GM20000 (cell line): Measurements from ENCODE around the gene NAT8L.

Experiments used
- DNase-seq: peaks from one replicate; pipeline ENCODE4 v3.0.0; 2012; ENCODE audit warnings: low spot score
- CTCF ChIP-seq: IDR thresholded peaks from 2 replicates; pipeline ENCODE4 v1.5.1; 2012; ENCODE audit warnings: mild to moderate bottlenecking, control low read depth; ENCODE audit errors: extremely low read depth, missing control alignments

NAT8L gene

DNA sequence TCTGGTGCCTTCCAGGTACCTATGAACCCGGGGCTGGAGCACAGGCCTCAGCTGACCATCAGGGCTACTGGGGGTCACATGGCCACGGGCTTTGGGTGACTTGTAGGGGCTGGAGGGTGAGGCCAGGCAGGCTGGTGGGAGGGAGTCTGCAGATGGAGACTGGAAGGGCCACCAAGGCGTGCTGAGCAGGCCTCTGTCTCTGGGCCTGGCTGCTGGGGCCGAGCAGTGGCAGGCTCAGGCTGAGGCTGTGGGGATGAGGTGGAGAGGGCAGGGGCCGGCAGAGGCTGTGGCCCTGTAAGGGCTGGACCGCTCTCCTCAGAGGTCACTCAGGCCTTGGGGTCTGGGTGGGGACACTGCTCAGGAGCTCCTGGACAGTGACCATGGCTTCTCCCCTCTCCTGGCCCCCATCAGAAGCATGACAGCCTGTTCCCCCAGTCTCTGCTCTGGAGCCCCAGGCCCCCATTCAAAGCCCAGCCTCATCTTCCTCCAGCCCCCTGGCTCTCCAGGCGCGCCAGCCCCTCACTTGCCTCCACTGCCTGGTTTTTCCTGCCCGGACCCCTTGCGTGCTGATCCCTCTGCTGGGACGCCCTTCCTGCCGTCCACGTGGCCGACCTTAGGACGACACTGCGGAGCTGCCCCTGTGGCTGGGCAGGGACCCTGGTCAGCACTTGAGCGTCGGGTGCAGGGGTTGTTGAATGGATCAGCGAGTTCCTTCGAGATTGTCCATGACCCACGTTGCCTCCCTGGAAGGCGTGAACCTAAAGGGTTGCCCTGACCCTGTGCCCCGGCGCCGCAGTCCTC, 11.1 kb upstream of the NAT8L start:
- DNase-seq, result no peak
- no peak for TF ChIP-seq CTCF

GRCh38 chr4:2048831-2049230, 10.3 kb upstream of the NAT8L start:
- TF ChIP-seq CTCF, result no peak
- DNase-seq, result no peak

- no peak for TF ChIP-seq CTCF
- no peak for DNase-seq
Observed at GRCh38 chr4:2049381-2049780, 9.7 kb upstream of the NAT8L start.

GRCh38 chr4:2049811-2050210, 9.3 kb upstream of the NAT8L start:
- DNase-seq, result no peak
- no peak for TF ChIP-seq CTCF

DNA sequence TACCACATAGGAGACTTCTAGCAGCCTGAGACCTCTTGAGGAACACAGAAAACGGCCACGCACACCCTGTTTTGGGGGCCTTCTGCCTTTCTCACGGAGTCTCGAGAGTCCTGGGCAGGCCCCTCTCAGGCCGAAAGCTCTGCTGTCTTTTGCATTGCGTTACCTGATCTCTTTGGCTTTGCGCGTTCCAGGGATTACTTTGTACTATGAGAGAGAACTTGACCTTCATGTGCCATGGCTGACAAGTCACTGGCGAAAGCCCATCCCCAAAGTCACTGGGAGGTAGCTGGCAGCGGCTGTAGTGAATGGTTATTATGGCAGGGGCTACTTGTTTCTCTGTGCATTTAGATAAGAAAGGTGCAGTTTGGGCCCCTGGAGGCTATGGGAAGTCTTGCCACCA, 8.0 kb upstream of the NAT8L start:
- DNase-seq, result no peak
- TF ChIP-seq CTCF, result no peak

GRCh38 chr4:2054217-2054616, 4.9 kb upstream of the NAT8L start:
- no peak for DNase-seq
- no peak for TF ChIP-seq CTCF

DNA sequence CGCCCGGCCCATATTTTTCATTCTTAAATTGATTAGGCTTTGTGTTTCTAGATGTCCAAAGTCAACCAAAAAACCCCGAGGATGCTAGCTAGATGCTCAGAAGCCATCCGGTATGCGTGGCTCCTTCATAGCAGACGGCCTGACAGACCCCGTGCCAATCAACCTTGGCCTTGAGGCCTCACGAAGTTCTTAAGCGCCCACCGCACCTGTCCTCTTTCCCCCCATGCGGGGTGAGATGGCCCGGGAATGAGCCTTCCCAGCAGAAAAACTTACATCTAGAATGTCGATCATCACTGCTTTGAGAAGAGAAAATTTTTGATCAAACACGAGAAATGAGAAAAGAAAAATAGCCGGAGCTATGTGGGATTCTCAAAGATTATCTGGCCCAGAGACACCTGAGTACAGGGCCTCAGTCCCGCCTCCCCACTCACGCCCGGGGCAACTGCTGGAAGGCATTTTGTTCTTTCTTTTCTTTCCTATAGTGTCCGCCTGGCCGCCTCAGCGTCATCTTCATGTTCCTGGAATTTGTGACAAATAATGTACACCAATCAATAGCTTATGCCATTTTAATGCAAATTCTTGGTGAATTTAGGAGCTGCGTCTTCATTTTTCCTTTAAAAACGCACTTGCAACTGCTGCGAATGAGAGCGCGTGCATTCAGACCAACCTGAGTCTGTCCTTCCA, 1.6 kb upstream of the NAT8L start:
- no peak for TF ChIP-seq CTCF
- no peak for DNase-seq
